HEK293 (cell line): Measurements from ENCODE around the gene RWDD4.

Source experiments
- ATF2 ChIP-seq: fragments of 450-650 bp; formaldehyde crosslinking; IDR thresholded peaks from 2 replicates; pipeline ENCODE4 v1.5.1; 2016; ENCODE audit warnings: missing biosample characterization, missing genetic modification characterization, low read depth
- BCL11B ChIP-seq: fragments of 450-650 bp; formaldehyde crosslinking; IDR thresholded peaks from 2 replicates; pipeline ENCODE4 v1.5.1; 2016; ENCODE audit warnings: low read depth, missing biosample characterization, missing genetic modification characterization
- GLI4 ChIP-seq: fragments of 450-650 bp; formaldehyde crosslinking; IDR thresholded peaks from 2 replicates; pipeline ENCODE4 v1.5.1; 2016; ENCODE audit warnings: missing biosample characterization, missing genetic modification characterization
- IKZF3 ChIP-seq: fragments of 450-650 bp; IDR thresholded peaks from 2 replicates; pipeline ENCODE4 v1.5.0; 2018; ENCODE audit warnings: missing biosample characterization, mild to moderate bottlenecking, missing genetic modification characterization, moderate library complexity
- MEIS1 ChIP-seq: sonication (generic); formaldehyde crosslinking; IDR thresholded peaks from 2 replicates; pipeline ENCODE4 v1.8.1; 2022; ENCODE audit warnings: missing genetic modification reagents, mild to moderate bottlenecking, borderline replicate concordance
- MZF1 ChIP-seq: fragments of 450-650 bp; formaldehyde crosslinking; IDR thresholded peaks from 2 replicates; pipeline ENCODE4 v1.5.1; 2017; ENCODE audit warnings: missing biosample characterization, missing genetic modification characterization, borderline replicate concordance
- OSR2 ChIP-seq: fragments of 450-650 bp; formaldehyde crosslinking; IDR thresholded peaks from 2 replicates; pipeline ENCODE4 v1.5.1; 2016; ENCODE audit warnings: missing biosample characterization, missing genetic modification characterization
- OVOL3 ChIP-seq: fragments of 450-650 bp; formaldehyde crosslinking; IDR thresholded peaks from 2 replicates; pipeline ENCODE4 v1.5.1; 2016; ENCODE audit warnings: missing biosample characterization, missing genetic modification characterization
- PATZ1 ChIP-seq: fragments of 450-650 bp; formaldehyde crosslinking; IDR thresholded peaks from 2 replicates; pipeline ENCODE4 v1.5.1; 2016; ENCODE audit warnings: missing biosample characterization, missing genetic modification characterization
- SETDB1 ChIP-seq: IDR thresholded peaks from one replicate; pipeline ENCODE4 v1.6.1; 2017; ENCODE audit warnings: mild to moderate bottlenecking, low read length, moderate library complexity, mixed read lengths; ENCODE audit not compliant: insufficient read length
- SP3 ChIP-seq: fragments of 450-650 bp; formaldehyde crosslinking; IDR thresholded peaks from 2 replicates; pipeline ENCODE4 v1.5.1; 2016; ENCODE audit warnings: missing biosample characterization, missing genetic modification characterization
- SP7 ChIP-seq: fragments of 450-650 bp; formaldehyde crosslinking; IDR thresholded peaks from 2 replicates; pipeline ENCODE4 v1.5.1; 2016; ENCODE audit warnings: missing biosample characterization, missing genetic modification characterization
- TCF7L2 ChIP-seq: IDR thresholded peaks from 2 replicates; pipeline ENCODE4 v1.6.1; 2011; ENCODE audit warnings: low read depth, mild to moderate bottlenecking, inconsistent platforms, low read length, moderate library complexity, borderline replicate concordance
- ZBTB8A ChIP-seq: fragments of 450-650 bp; formaldehyde crosslinking; IDR thresholded peaks from 2 replicates; pipeline ENCODE4 v1.5.1; 2016; ENCODE audit warnings: missing biosample characterization, missing genetic modification characterization
- ZNF112 ChIP-seq: fragments of 450-650 bp; formaldehyde crosslinking; IDR thresholded peaks from 2 replicates; pipeline ENCODE4 v1.5.0; 2017; ENCODE audit warnings: missing biosample characterization, missing genetic modification characterization
- ZNF16 ChIP-seq: fragments of 450-650 bp; formaldehyde crosslinking; IDR thresholded peaks from 2 replicates; pipeline ENCODE4 v1.5.1; 2016; ENCODE audit warnings: low read depth, missing biosample characterization, missing genetic modification characterization
- ZNF248 ChIP-seq: fragments of 450-650 bp; formaldehyde crosslinking; IDR thresholded peaks from 2 replicates; pipeline ENCODE4 v1.5.1; 2017; ENCODE audit warnings: missing biosample characterization, missing genetic modification characterization
- ZNF423 ChIP-seq: fragments of 450-650 bp; formaldehyde crosslinking; IDR thresholded peaks from 2 replicates; pipeline ENCODE4 v1.5.1; 2016; ENCODE audit warnings: missing biosample characterization, missing genetic modification characterization
- ZNF510 ChIP-seq: fragments of 450-650 bp; formaldehyde crosslinking; IDR thresholded peaks from 2 replicates; pipeline ENCODE4 v1.5.1; 2018; ENCODE audit warnings: mild to moderate bottlenecking, missing genetic modification characterization, missing biosample characterization; ENCODE audit not compliant: insufficient replicate concordance
- ZNF558 ChIP-seq: fragments of 450-650 bp; formaldehyde crosslinking; IDR thresholded peaks from 2 replicates; pipeline ENCODE4 v1.5.1; 2016; ENCODE audit warnings: missing biosample characterization, missing genetic modification characterization
- ZNF626 ChIP-seq: fragments of 450-650 bp; sonication (Bioruptor Pico); formaldehyde crosslinking; IDR thresholded peaks from 2 replicates; pipeline ENCODE4 v1.5.1; 2018; ENCODE audit warnings: missing biosample characterization, missing genetic modification characterization, inconsistent platforms
- ZNF658 ChIP-seq: fragments of 450-650 bp; formaldehyde crosslinking; IDR thresholded peaks from 2 replicates; pipeline ENCODE4; 2016; ENCODE audit warnings: missing biosample characterization, missing genetic modification characterization
- ZNF843 ChIP-seq: fragments of 450-650 bp; formaldehyde crosslinking; IDR thresholded peaks from 2 replicates; pipeline ENCODE4 v1.5.1; 2016; ENCODE audit warnings: missing biosample characterization, missing genetic modification characterization
- TF ChIP-seq, protein P1 (sequence below): fragments of 450-650 bp; formaldehyde crosslinking; IDR thresholded peaks from 2 replicates; pipeline ENCODE4 v1.5.1; 2016; ENCODE audit warnings: missing biosample characterization, missing genetic modification characterization, low read depth
- TF ChIP-seq, protein P2 (sequence below): fragments of 450-650 bp; formaldehyde crosslinking; IDR thresholded peaks from 2 replicates; pipeline ENCODE4 v1.5.1; 2016; ENCODE audit warnings: missing biosample characterization, missing genetic modification characterization
- TF ChIP-seq, protein P3 (sequence below): fragments of 450-650 bp; formaldehyde crosslinking; IDR thresholded peaks from 2 replicates; pipeline ENCODE4 v1.5.1; 2017; ENCODE audit warnings: missing biosample characterization, missing genetic modification characterization
- TF ChIP-seq, protein P4 (sequence below): fragments of 450-650 bp; formaldehyde crosslinking; IDR thresholded peaks from 2 replicates; pipeline ENCODE4 v1.5.1; 2017; ENCODE audit warnings: missing biosample characterization, missing genetic modification characterization
- TF ChIP-seq, protein P5 (sequence below): IDR thresholded peaks from 2 replicates; pipeline ENCODE4 v1.6.1; 2011; ENCODE audit warnings: mild to moderate bottlenecking, low read depth, low read length, borderline replicate concordance

RWDD4 gene

DNA sequence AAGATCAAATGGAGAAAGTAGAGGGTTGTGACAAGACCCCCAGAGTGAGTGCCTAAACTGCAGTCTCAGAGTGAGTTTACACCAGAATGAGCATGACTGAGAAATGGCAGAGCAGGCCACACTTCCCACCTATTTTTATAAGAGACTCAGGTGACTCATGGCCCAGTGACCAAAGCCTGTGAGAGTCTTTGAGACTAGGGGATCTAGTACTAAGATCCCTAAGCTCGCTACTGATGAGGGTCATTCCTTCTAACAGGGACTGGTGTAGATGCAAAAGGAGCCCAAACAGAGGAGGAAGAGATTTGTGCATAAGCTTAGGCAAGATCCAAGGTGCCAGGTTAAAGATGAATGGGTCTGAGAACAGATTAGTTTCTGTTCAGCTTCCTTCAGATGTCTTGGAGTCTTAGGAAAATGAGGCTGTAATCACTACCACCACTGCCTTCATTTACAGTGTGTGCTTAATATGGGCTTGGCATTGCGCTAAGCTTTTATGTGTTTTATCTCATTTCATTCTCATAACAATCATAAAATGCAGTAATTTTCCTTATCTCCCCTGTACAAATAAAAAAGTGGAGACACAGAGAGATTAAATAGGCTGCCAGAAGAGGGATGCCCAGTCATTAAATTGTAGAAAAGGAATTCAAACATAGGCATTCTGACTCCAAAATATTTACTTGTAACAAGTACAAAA, 62.8 kb downstream of the RWDD4 start (continued):
- TF ChIP-seq ZNF843 (tag by site-specific recombination) (peak; percentile 68), IKZF3 (0 out of 2 replicates have a peak, but pooled peaks have one; percentile 9), ZNF510 (tag by site-specific recombination) (no peak), PATZ1 (tag by site-specific recombination) (no peak), ZNF558 (tag by site-specific recombination) (no peak), ATF2 (tag by site-specific recombination) (no peak), OSR2 (tag by site-specific recombination) (peak; percentile 20; the same call in 1 of the 2 replicates), SP7 (tag by site-specific recombination) (no peak), ZNF112 (tag by site-specific recombination) (no peak), GLI4 (tag by site-specific recombination) (no peak), MEIS1 (CRISPR knock-in tag) (no peak), MZF1 (tag by site-specific recombination) (peak; percentile 54; the same call in 1 of the 2 replicates), TCF7L2 (peak; percentile 88), ZNF423 (no peak), SP3 (no peak), BCL11B (peak; percentile 49; the same call in 1 of the 2 replicates), ZNF626 (tag by site-specific recombination) (no peak), ZNF16 (no peak), ZNF658 (tag by site-specific recombination) (no peak), ZNF248 (tag by site-specific recombination) (no peak), SETDB1 (no peak), OVOL3 (tag by site-specific recombination) (no peak), ZBTB8A (0 out of 2 replicates have a peak, but pooled peaks have one; percentile 14)
- TF ChIP-seq, protein P1, sequence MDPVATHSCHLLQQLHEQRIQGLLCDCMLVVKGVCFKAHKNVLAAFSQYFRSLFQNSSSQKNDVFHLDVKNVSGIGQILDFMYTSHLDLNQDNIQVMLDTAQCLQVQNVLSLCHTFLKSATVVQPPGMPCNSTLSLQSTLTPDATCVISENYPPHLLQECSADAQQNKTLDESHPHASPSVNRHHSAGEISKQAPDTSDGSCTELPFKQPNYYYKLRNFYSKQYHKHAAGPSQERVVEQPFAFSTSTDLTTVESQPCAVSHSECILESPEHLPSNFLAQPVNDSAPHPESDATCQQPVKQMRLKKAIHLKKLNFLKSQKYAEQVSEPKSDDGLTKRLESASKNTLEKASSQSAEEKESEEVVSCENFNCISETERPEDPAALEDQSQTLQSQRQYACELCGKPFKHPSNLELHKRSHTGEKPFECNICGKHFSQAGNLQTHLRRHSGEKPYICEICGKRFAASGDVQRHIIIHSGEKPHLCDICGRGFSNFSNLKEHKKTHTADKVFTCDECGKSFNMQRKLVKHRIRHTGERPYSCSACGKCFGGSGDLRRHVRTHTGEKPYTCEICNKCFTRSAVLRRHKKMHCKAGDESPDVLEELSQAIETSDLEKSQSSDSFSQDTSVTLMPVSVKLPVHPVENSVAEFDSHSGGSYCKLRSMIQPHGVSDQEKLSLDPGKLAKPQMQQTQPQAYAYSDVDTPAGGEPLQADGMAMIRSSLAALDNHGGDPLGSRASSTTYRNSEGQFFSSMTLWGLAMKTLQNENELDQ (tag by site-specific recombination), result no peak
- TF ChIP-seq, protein P2, sequence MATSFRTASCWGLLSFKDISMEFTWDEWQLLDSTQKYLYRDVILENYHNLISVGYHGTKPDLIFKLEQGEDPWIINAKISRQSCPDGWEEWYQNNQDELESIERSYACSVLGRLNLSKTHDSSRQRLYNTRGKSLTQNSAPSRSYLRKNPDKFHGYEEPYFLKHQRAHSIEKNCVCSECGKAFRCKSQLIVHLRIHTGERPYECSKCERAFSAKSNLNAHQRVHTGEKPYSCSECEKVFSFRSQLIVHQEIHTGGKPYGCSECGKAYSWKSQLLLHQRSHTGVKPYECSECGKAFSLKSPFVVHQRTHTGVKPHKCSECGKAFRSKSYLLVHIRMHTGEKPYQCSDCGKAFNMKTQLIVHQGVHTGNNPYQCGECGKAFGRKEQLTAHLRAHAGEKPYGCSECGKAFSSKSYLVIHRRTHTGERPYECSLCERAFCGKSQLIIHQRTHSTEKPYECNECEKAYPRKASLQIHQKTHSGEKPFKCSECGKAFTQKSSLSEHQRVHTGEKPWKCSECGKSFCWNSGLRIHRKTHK (tag by site-specific recombination), result no peak
- TF ChIP-seq, protein P3, sequence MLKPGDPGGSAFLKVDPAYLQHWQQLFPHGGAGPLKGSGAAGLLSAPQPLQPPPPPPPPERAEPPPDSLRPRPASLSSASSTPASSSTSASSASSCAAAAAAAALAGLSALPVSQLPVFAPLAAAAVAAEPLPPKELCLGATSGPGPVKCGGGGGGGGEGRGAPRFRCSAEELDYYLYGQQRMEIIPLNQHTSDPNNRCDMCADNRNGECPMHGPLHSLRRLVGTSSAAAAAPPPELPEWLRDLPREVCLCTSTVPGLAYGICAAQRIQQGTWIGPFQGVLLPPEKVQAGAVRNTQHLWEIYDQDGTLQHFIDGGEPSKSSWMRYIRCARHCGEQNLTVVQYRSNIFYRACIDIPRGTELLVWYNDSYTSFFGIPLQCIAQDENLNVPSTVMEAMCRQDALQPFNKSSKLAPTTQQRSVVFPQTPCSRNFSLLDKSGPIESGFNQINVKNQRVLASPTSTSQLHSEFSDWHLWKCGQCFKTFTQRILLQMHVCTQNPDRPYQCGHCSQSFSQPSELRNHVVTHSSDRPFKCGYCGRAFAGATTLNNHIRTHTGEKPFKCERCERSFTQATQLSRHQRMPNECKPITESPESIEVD, result peak; percentile 78
- TF ChIP-seq, protein P4, sequence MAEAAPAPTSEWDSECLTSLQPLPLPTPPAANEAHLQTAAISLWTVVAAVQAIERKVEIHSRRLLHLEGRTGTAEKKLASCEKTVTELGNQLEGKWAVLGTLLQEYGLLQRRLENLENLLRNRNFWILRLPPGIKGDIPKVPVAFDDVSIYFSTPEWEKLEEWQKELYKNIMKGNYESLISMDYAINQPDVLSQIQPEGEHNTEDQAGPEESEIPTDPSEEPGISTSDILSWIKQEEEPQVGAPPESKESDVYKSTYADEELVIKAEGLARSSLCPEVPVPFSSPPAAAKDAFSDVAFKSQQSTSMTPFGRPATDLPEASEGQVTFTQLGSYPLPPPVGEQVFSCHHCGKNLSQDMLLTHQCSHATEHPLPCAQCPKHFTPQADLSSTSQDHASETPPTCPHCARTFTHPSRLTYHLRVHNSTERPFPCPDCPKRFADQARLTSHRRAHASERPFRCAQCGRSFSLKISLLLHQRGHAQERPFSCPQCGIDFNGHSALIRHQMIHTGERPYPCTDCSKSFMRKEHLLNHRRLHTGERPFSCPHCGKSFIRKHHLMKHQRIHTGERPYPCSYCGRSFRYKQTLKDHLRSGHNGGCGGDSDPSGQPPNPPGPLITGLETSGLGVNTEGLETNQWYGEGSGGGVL, result no peak
- TF ChIP-seq, protein P5, sequence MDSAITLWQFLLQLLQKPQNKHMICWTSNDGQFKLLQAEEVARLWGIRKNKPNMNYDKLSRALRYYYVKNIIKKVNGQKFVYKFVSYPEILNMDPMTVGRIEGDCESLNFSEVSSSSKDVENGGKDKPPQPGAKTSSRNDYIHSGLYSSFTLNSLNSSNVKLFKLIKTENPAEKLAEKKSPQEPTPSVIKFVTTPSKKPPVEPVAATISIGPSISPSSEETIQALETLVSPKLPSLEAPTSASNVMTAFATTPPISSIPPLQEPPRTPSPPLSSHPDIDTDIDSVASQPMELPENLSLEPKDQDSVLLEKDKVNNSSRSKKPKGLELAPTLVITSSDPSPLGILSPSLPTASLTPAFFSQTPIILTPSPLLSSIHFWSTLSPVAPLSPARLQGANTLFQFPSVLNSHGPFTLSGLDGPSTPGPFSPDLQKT, result no peak
